GM21619 (cell line): ENCODE measurements around the gene DALRD3.

Experiments
- ATAC-seq: cut with Tn5 transposase; IDR thresholded peaks from one replicate; pipeline ENCODE4 v1.9.1; 2021; ENCODE audit not compliant: unreplicated experiment

The DALRD3 gene

GRCh38 chr3:48982686-48983085 lies 35.7 kb downstream of the DALRD3 start:
- ATAC-seq, result no peak

DNA sequence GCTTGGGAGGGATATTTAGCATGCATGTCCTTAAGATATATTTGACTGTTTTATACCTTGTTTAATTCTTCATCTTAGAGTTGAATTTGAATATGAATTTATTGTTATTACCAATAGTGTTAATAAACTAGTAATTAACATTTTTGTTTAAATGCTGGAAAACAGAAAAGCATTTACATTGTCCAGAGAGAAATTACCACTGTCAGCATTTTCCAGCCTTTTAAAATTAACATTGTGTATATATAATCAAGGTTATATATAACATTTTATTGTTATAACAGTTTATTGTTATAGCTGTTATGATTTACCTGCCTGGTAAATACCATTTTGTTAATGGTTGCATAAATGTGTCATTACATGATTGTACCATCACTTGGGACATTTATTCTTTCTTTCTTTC lies 36.4 kb downstream of the DALRD3 start:
- no peak for ATAC-seq

DNA sequence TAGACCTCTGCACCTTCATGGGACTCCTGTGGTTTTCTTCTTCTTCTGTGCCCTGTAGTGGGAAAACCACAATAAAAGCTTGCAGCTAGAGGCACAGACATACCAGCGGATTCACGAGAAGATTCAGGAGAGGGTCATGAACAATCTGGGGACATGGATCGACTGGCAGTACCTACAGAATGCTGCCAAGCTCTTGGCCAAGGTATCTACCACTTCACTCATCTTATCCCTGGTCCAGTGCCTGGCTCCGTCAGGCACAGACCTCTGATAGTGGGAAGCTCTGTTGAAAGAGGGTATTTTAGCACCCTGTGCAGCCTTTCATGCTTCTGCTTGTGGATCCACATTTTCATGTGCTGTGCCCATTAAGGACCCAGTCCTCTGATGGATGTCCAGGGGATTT lies 38.1 kb downstream of the DALRD3 start:
- no peak for ATAC-seq

DNA sequence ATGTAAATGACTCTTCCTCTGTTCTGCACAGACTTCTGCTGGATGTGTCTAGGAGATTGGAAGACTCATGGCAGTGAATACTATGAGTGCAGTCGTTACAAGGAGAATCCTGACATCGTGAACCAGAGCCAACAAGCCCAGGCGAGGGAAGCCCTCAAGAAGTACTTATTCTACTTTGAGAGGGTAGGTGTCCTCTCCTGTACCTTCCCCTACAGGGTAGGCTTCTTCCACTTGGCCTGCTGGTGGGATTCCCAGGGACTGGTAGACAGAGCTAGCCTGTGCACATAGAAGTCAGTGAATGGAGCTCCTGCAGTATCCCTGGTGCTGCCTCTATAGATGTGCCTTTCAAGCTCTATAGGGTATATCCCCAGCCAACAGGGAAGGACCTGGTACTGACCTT lies 38.9 kb downstream of the DALRD3 start:
- no peak for ATAC-seq

DNA sequence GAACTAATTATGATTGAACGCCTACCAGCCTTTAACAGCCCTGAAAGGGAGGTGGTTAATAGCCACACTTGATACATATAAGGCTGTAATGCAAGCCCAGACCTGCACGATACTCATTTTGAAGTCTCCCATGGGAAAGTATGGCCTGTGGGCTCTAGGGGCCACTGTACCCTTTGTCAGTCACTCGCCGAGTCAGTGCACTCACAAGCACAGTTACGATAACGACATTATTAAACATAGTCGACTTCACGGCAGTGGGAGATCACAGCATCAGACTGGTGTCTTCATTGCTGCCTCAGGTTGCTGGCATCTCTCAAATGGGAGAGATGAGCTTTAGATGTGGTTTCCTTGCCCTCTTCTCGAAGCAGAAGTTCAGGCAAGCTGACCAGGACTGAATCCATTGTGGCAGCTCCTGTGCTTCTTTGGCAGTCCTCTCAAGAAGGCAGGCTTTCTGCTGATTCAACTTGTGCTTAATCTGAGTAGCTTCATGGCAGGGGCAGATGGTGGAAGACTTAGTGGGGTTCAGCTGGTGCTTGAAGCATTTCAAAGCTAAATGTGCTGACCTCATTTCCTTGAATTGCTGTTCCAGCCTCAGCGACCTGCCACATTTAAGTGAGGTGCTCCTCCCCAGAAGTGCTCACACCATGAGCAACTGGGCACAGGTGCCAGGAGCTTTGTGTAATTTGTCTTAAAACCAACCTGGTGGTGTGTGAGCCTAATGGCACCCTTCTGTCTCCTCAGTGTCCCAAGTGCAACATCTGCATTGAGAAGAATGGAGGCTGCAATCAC lies 44.1 kb downstream of the DALRD3 start:
- ATAC-seq, result no peak

DNA sequence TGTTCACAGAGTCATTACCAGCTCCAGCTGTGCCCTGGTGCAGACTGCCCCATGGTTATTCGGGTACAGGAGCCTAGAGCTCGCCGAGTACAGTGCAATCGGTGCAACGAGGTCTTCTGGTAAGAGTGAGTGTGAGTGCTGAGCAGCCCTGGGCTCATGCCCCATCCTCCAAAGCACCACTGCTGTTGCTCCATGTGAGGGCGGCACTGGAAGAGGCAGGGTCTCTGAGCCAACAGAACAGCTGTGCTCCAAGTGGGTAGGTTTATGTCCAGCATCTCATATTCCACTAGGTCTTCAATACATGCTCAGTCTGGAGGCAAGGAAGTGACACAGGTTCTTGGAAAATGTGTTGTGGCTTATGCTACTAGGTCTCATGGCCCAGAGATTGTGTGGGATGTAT lies 47.8 kb downstream of the DALRD3 start:
- no peak for ATAC-seq

DNA sequence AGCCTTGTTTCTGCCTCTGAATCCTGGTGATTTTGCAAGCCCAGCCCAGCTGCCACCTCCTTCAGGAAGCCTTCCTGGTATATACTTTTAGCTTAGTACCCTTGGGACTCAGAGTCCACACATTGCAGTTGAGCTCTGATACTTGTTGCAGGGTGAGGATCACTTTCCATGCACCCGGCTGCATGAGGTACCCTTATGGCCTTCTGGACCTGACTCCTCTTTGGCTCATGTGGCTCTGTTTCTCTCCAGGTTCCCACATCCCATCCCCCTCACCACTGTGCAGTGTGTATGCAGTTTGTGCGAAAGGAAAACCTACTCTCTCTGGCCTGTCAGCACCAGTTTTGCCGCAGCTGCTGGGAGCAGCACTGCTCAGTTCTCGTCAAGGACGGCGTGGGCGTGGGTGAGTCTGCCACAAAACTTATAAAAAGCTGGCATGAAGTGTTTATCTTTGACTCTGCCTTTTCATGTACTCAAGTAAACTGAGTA lies 51.5 kb downstream of the DALRD3 start:
- no peak for ATAC-seq

GRCh38 chr3:48966367-48966766 lies 52.0 kb downstream of the DALRD3 start:
- ATAC-seq, result no peak
